GM12872 (cell line): ENCODE results near the gene ZBTB17.

Source experiments
- TF ChIP-seq, protein P1 (sequence below): IDR thresholded peaks from 3 replicates; pipeline ENCODE4 v1.5.1; 2011; ENCODE audit warnings: low read depth, mild to moderate bottlenecking, low read length, moderate library complexity; ENCODE audit not compliant: insufficient read depth

ZBTB17 gene

GRCh38 chr1:15960808-15961207, 15.1 kb downstream of the ZBTB17 start:
- TF ChIP-seq, protein P1, sequence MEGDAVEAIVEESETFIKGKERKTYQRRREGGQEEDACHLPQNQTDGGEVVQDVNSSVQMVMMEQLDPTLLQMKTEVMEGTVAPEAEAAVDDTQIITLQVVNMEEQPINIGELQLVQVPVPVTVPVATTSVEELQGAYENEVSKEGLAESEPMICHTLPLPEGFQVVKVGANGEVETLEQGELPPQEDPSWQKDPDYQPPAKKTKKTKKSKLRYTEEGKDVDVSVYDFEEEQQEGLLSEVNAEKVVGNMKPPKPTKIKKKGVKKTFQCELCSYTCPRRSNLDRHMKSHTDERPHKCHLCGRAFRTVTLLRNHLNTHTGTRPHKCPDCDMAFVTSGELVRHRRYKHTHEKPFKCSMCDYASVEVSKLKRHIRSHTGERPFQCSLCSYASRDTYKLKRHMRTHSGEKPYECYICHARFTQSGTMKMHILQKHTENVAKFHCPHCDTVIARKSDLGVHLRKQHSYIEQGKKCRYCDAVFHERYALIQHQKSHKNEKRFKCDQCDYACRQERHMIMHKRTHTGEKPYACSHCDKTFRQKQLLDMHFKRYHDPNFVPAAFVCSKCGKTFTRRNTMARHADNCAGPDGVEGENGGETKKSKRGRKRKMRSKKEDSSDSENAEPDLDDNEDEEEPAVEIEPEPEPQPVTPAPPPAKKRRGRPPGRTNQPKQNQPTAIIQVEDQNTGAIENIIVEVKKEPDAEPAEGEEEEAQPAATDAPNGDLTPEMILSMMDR: no peak

- TF ChIP-seq, protein P1: no peak
Observed at GRCh38 chr1:15959827-15960446, 16.0 kb downstream of the ZBTB17 start.

DNA sequence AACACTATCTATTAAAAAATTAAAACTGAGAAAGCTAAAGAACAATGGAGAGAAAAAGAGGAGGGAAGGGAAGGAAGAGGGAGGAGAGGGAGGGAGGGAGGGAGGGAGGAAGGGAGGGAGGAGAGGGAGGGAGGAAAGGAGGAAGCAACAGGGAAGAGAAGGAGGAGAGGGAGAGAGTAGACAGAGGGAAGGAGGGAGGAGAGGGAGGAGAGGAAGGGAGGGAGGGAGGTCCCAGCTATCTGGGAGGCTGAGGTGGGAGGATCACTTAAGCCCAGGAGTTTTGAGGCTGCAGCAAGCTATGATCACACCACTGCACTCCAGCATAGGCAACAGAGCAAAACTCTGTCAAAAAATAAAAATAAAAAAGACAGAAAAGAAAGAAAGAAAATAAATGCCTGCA, 16.5 kb downstream of the ZBTB17 start:
- TF ChIP-seq, protein P1: no peak

- TF ChIP-seq, protein P1: no peak
Observed at GRCh38 chr1:15958793-15959192, 17.1 kb downstream of the ZBTB17 start.

GRCh38 chr1:15958111-15958510, 17.8 kb downstream of the ZBTB17 start:
- TF ChIP-seq, protein P1: no peak

DNA sequence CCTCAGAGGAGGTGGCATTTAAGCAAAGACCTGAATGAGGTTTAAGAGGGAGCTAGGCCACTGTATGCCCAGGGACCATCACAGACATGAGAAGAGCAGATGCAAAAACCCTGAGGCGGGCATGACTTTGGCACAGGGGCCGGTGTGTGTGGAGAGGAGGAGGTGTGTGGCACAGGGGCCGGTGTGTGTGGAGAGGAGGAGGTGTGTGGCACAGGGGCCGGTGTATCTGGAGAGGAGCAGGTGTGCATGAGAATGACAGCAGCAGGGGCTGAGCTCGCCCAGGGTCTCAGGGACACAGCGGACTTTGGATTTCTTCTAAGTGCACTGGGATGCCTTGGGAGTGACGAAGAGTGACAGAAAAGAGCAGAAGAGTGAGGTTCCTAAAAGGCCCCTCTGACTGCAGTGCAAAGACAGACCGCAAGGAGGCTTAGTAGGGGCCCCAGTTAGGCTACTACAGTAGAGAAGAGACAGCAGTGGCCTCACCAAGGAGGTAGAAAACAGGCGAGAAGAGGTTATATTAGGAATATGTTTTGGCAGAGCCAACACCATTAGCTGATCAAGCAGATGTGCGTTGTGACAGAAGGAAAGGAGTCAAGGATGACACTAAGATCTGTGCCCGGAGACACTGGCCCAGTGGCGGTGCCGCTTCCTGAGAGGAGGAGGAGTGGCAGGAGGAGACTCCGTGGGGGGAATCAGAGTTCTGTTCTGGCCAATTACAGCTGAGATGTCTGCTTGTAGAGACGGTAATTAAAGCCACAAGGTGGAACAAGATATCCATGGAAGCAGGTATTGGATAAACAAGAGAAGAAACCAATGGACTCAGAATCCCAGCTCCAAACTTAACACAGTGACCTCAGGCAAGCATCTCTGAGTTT, 18.4 kb downstream of the ZBTB17 start:
- TF ChIP-seq, protein P1: peak; percentile 41; the same call in 2 of the 3 replicates

DNA sequence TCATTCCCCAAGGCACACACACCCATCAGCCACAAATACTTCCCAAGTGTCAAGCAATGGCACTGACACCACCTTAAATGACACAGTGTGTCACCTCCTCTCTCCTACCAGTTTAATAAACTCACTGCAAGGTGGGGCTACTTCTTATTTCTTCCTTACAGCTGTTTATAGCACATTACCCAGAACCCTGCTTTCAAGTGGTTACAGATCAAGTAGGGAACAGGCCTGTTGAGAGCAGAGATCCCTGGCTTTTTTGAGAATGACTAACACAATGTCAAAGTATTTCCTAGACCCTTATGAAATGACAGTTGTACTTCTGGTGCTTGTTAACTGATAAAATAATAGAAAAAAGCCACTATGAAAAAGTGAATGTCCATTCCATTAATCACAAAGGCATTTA, 19.8 kb downstream of the ZBTB17 start:
- TF ChIP-seq, protein P1: no peak
